Coronary artery (tissue), 2 donors: Measurements from ENCODE around the gene FAM240B.

Source experiments
- DNase-seq: peaks from one replicate; pipeline ENCODE4 v3.0.0-alpha.2; 2017; ENCODE audit warnings: low spot score
- H3K27ac ChIP-seq, 2 donors: fragments of 200-600 bp; sonication (generic); one replicate each; pipeline ENCODE4 v1.5.1; 2016 to 2019
- H3K4me3 ChIP-seq: fragments of 200-600 bp; sonication (generic); 2 replicates; pipeline ENCODE4 v1.5.1; 2016; ENCODE audit warnings: mild to moderate bottlenecking, moderate library complexity
- TF ChIP-seq, protein P1 (sequence below): fragments of 200-600 bp; sonication (generic); IDR thresholded peaks from one replicate; pipeline ENCODE4 v1.5.1; 2019; ENCODE audit warnings: antibody characterized with exemption

The FAM240B gene

GRCh38 chr9:38673399-38674193, 46.3 kb downstream of the FAM240B start:
- no peak overlapping the region for H3K27ac ChIP-seq
- no peak overlapping the region for H3K4me3 ChIP-seq
- DNase-seq: no peak
- TF ChIP-seq, protein P1, sequence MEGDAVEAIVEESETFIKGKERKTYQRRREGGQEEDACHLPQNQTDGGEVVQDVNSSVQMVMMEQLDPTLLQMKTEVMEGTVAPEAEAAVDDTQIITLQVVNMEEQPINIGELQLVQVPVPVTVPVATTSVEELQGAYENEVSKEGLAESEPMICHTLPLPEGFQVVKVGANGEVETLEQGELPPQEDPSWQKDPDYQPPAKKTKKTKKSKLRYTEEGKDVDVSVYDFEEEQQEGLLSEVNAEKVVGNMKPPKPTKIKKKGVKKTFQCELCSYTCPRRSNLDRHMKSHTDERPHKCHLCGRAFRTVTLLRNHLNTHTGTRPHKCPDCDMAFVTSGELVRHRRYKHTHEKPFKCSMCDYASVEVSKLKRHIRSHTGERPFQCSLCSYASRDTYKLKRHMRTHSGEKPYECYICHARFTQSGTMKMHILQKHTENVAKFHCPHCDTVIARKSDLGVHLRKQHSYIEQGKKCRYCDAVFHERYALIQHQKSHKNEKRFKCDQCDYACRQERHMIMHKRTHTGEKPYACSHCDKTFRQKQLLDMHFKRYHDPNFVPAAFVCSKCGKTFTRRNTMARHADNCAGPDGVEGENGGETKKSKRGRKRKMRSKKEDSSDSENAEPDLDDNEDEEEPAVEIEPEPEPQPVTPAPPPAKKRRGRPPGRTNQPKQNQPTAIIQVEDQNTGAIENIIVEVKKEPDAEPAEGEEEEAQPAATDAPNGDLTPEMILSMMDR: no peak

DNA sequence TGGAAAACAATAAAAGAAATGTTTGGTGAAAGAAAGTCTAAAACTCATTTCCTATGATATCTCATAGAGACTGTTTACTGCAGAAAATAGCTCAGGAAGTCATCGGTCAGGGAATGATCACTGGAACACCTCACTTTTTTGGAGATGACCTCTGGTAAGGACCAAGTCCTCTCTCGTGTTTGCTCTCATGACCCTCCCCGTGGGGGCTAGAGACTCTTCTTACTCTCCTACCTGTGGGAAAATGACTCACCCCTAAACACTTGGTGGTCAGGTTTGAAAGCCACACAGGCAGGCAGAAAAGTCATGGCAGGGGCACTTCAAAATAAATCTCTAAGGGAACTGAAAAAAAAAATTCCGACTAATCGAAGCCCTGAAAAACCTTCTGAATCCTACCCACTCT, 48.2 kb downstream of the FAM240B start:
- DNase-seq: no peak
- Histone ChIP-seq H3K4me3 (no peak overlapping the region), H3K27ac (no peak overlapping the region)
- TF ChIP-seq, protein P1: no peak

- TF ChIP-seq, protein P1: no peak
- DNase-seq: no peak
- Histone ChIP-seq H3K4me3 (no peak overlapping the region), H3K27ac (no peak overlapping the region)
These were observed 48.6 kb downstream of the FAM240B start for GRCh38 chr9:38671372-38671731.

- no peak overlapping the region for H3K4me3 ChIP-seq
- TF ChIP-seq, protein P1: no peak
- DNase-seq: no peak
- H3K27ac ChIP-seq: no peak overlapping the region
These were observed 49.2 kb downstream of the FAM240B start for GRCh38 chr9:38670542-38671371.

DNA sequence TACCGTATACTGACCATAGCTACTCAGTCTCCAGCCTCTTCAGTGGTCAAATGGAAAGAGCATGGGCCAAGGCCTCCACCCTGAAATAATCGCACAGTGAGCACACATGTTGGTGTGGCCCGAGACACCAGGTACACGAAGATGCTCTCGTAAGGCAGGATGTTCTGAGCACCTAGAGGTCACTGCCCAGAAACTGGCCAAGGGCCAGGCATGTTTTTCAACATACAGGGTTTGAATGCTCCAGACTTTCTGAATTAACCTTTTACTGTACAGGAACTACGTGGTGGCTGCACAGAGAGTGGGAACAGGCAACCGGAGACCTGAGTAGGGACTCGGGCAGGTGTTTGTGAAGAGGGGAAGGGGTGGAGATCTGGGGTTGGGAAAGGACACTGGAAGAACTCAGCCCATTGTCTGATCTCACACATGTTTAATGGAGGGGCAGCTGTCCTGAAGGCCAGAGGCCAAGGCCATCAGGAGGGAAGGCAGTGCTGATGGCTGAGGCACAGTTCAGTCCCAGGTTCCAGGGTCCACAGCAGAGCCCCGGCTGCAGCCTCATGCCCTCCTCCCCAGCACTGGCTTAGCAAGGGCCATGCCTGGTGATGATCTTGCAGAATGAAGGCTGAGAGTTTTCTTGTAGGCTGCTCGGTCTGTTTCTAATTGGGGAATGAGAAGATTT, 51.0 kb downstream of the FAM240B start:
- Histone ChIP-seq H3K4me3 (no peak overlapping the region), H3K27ac (no peak overlapping the region)
- DNase-seq: no peak
- TF ChIP-seq, protein P1: no peak

DNA sequence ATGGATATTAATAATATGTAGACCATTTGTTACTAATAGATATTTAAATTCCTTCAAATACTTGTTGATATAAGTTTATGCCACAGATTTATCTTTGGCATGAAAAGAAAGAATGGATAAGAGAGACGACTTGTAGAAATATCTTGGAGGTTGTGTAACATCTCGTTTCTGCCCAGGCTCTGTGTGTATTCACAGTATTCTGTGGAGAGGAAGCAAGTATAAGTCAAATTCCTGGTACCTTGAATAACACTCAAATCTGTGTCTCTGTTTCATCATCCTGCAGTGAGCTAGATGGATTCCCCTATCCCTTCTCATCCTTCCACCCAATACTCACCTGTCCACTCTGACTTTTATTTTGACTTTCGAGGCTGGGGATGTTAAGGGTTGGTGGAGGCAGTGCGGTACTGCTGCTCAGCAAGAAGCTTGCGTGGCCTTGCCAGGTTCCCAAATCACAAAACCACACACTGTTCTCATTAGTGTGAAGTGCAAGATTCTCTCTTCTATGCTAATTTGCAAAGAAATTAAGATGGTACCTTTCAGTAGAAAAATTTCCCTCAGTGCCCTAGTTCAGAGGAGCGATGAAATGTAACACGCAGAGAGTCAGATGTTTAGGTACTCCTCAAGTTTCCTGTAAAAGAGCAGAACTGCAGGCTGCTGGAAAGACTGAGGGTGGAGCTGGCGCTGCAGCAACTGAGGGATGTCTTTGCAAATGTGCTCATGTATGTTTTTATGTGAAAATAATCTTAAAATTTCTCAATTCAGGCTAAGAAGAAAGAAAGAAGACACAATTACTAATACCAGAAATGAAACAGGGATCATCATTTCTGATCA, 57.0 kb downstream of the FAM240B start:
- H3K4me3 ChIP-seq: no peak overlapping the region
- TF ChIP-seq, protein P1: no peak
- H3K27ac ChIP-seq: no peak overlapping the region
- no peak for DNase-seq
